Activated CD8-positive, alpha-beta memory T cell treated with anti-CD3 and anti-CD28 coated beads, Interleukin-2, amount 50 U/mL, for 24 hours (primary cell): Measurements from ENCODE around the gene HERC3.
A peak's percentile ranks its signal among the peaks of the same experiment; 100 is the strongest.

Experiments
- DNase-seq: peaks from one replicate; pipeline ENCODE4 v3.0.0-alpha.2; 2020; ENCODE audit errors: extremely low read depth

Gene HERC3

GRCh38 chr4:88660446-88661294, 68.4 kb downstream of the HERC3 start:
- no peak for DNase-seq

- no peak for DNase-seq
Observed at GRCh38 chr4:88661739-88662138, 69.5 kb downstream of the HERC3 start.

- no peak for DNase-seq
Observed at GRCh38 chr4:88672987-88673386, 80.7 kb downstream of the HERC3 start.

- DNase-seq, result no peak
Observed at GRCh38 chr4:88673886-88674285, 81.6 kb downstream of the HERC3 start.

- no peak for DNase-seq
Observed at GRCh38 chr4:88674565-88674964, 82.3 kb downstream of the HERC3 start.

GRCh38 chr4:88674979-88675378, 82.7 kb downstream of the HERC3 start:
- DNase-seq, result no peak

- DNase-seq, result no peak
Observed at GRCh38 chr4:88675543-88675942, 83.3 kb downstream of the HERC3 start.

GRCh38 chr4:88681209-88681608, 88.9 kb downstream of the HERC3 start:
- DNase-seq, result no peak

GRCh38 chr4:88690355-88690754, 98.1 kb downstream of the HERC3 start:
- DNase-seq, result no peak

- DNase-seq, result no peak
Observed at GRCh38 chr4:88693792-88694191, 101.5 kb downstream of the HERC3 start.

- DNase-seq, result no peak
Observed at GRCh38 chr4:88696630-88697029, 104.3 kb downstream of the HERC3 start.

- no peak for DNase-seq
Observed at GRCh38 chr4:88697141-88697540, 104.9 kb downstream of the HERC3 start.

GRCh38 chr4:88697588-88698329, 105.5 kb downstream of the HERC3 start, which contains the start of gene NAP1L5:
Gene NAP1L5 (minus strand): TSS chr4:88697829. CDS start chr4:88697754, 75 bp downstream.
- peak; percentile 17 for DNase-seq

- no peak for DNase-seq
Observed at GRCh38 chr4:88698519-88698918, 106.2 kb downstream of the HERC3 start.

GRCh38 chr4:88702782-88703181, 110.5 kb downstream of the HERC3 start:
- DNase-seq, result no peak

GRCh38 chr4:88705223-88705622, 112.9 kb downstream of the HERC3 start:
- no peak for DNase-seq

- no peak for DNase-seq
Observed at GRCh38 chr4:88705805-88706492, 113.7 kb downstream of the HERC3 start.

GRCh38 chr4:88706574-88706973, 114.3 kb downstream of the HERC3 start:
- no peak for DNase-seq

- DNase-seq, result no peak
Observed at GRCh38 chr4:88709989-88710388, 117.7 kb downstream of the HERC3 start.

- DNase-seq, result no peak
Observed at GRCh38 chr4:88713782-88714181, 121.5 kb downstream of the HERC3 start.

- DNase-seq, result no peak
Observed at GRCh38 chr4:88718098-88718497, 125.8 kb downstream of the HERC3 start.

GRCh38 chr4:88719381-88719780, 127.1 kb downstream of the HERC3 start:
- DNase-seq, result no peak
